GM10248 (cell line): Measurements from ENCODE around the gene KIDINS220.

Experiments
- CTCF ChIA-PET: fragments of 300-600 bp; sonication (Branson Sonifier 250); formaldehyde crosslinking; extraction: SDS; loops from one replicate; lab custom pipeline; 2021; ENCODE audit warnings: antibody characterized with exemption; lab: Yijun Ruan, JAX
- POLR2A ChIA-PET: fragments of 350-650 bp; sonication (Branson Sonifier 250); formaldehyde crosslinking; extraction: SDS; loops from one replicate; lab custom pipeline; 2020; ENCODE audit warnings: antibody characterized with exemption; lab: Yijun Ruan, JAX
- DNase-seq: peaks from one replicate; pipeline ENCODE4 v3.0.0; 2012; ENCODE audit errors: extremely low spot score
- TF ChIP-seq, protein P1 (sequence below): IDR thresholded peaks from 2 replicates; pipeline ENCODE4 v1.5.1; 2012; ENCODE audit warnings: mild to moderate bottlenecking, low read depth; ENCODE audit errors: extremely low read depth, missing control alignments, control extremely low read depth

KIDINS220 gene

DNA sequence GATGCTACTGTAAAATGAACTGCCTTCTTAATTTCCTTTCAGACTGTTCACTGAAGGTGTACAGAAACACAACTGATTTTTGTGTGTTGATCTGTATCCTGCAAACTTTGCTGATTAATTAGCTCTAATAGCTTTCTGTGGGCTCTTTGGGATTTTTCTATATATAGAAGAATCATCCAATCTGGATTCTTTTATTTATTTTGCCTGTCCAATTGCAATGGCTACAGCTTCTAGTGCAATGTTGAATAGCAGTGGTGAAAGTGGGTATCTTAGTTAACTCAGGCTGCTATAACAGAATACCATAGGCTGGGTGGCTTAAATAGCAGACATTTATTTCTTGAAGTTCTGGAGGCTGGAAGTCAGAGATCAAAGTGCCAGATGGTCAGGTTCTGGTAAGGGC lies 81.2 kb downstream of the KIDINS220 start:
- POLR2A ChIA-PET: no interaction called here
- DNase-seq: no peak
- CTCF ChIA-PET: interaction anchor here (1.7 kb wide), 1 partner anchor 40 kb away, joined by 4 read pairs; no protein-coding TSS in a partner anchor
- TF ChIP-seq, protein P1, sequence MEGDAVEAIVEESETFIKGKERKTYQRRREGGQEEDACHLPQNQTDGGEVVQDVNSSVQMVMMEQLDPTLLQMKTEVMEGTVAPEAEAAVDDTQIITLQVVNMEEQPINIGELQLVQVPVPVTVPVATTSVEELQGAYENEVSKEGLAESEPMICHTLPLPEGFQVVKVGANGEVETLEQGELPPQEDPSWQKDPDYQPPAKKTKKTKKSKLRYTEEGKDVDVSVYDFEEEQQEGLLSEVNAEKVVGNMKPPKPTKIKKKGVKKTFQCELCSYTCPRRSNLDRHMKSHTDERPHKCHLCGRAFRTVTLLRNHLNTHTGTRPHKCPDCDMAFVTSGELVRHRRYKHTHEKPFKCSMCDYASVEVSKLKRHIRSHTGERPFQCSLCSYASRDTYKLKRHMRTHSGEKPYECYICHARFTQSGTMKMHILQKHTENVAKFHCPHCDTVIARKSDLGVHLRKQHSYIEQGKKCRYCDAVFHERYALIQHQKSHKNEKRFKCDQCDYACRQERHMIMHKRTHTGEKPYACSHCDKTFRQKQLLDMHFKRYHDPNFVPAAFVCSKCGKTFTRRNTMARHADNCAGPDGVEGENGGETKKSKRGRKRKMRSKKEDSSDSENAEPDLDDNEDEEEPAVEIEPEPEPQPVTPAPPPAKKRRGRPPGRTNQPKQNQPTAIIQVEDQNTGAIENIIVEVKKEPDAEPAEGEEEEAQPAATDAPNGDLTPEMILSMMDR: no peak

DNA sequence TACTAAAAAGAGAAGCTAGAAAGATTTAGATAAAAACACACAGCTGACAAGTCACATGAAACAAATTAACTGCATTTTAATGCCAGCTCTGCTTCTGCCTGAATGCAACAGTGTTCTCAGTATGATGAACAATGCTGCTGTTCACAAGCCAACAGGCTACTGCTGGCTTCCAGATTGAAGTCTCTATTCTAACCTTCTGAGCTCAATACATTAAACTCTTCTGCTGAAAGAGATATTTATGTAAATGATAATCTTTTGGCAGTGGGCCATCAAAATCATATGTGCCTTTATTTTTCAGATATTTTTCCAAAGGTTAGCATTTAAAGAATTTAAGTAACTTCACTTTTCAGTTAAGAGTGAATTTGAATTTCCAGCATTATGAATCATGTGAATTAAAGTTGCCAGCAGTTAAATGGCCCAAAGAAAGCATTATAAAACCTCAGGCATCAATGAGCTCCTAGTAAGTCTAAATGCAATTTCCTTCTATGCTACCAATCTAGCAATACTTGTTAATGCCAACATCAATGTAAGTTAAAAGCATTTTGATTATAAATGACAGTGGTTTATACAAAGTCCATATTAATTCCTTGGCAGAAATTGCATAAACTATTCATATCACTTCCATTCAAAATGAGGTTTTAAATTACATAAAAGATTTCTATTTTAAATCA lies 83.2 kb downstream of the KIDINS220 start:
- POLR2A ChIA-PET: no interaction called here
- TF ChIP-seq, protein P1: no peak
- CTCF ChIA-PET: no interaction called here
- DNase-seq: no peak

DNA sequence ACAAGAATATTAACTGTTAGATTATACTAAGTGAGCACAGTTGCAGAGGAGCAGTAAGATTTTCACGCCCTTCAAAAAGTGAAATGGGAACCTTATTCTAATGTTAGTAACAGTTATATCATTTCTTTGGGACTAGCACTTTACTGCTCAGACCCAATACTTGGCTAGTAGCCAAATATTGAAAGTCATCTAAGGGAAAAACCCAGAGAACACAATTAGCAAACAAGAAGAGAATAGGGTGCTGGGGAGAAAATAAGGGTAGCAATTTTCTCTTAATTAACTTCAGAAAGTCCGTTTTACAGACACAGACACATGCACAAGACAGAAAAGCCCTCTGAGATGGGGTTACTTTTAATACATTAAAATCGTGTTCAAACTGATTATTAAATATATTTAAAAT lies 83.8 kb downstream of the KIDINS220 start:
- no peak for DNase-seq
- TF ChIP-seq, protein P1: no peak
- CTCF ChIA-PET: no interaction called here
- POLR2A ChIA-PET: no interaction called here

DNA sequence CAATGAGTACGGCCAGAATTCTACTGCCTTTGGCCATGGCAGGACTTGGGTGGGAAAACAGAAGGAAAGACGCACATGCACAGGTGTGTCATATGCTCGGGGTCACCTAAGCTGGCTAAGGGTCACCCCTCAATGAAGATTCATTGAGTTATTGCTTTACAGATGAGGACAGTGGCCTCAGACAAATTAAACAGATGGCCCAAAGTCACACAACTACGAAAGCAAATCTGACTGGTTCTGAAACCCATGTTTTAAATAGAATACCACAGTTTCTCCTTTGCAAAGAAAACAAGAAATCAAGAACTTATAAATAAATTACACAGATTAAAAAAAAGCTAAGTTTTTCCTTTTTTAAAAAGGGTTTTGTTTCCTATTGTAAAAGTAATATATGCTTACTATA lies 85.0 kb downstream of the KIDINS220 start:
- POLR2A ChIA-PET: no interaction called here
- CTCF ChIA-PET: no interaction called here
- no peak for DNase-seq
- TF ChIP-seq, protein P1: no peak

DNA sequence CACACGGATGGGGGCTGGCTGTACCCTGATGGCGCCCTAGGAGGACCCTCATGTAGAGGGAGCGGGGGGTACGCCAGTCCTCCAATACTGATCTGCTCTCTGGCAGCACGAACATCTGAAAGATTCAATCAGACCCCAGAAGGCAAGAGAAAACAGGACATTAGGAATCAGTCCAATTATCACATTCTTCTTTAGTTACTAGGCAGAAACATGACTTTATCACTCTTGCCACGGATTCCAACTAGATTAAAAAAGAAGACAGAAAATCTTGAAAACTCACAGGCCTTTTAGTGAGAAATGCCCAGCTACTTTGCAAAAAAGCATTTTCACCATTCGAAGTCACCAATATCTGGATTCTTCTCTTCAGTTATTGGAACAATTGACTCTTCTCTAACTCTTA lies 87.2 kb downstream of the KIDINS220 start:
- POLR2A ChIA-PET: no interaction called here
- no peak for DNase-seq
- TF ChIP-seq, protein P1: no peak
- CTCF ChIA-PET: interaction anchor here (0.9 kb wide), 1 partner anchor 14 kb away, joined by 3 read pairs; no protein-coding TSS in a partner anchor

DNA sequence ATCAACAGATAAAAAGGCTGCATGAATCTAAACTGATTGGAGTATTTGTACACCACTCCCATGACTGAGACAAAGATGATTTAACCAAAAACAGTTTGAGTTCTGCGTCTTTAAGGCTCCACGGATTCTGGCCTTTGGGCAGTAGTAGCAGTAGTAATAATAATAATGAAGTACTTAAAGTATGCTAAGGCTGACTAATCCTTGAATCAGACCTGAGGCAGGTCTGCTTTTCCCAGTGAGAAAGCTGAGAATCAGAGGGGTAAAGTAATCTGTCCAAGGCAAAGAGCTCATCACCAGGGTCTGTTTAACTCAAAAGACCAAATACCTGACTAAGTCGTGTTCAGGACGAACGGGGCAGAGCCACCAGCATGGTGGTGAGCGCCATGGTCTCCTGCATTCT lies 94.2 kb downstream of the KIDINS220 start:
- TF ChIP-seq, protein P1: no peak
- no peak for DNase-seq
- ChIA-PET POLR2A (no interaction called here), CTCF (no interaction called here)
